Breast epithelium (tissue), 4 donors: Measurements from ENCODE around the gene HCK. TPM values are rescaled to one million over a fixed set of nuclear protein-coding genes. Genes with fewer than 3 reads are reported as not detected.

Source experiments
- DNase-seq, 2 donors: peaks; one replicate each; pipeline ENCODE4 v3.0.0-alpha.2; 2019; ENCODE audit warnings: low spot score in 2 of 2
- H3K27ac ChIP-seq, 2 donors: fragments of 200-600 bp; sonication (generic) in 1 of 2; one replicate each; pipeline ENCODE4 v1.5.1; 2016 to 2019; ENCODE audit warnings: mild to moderate bottlenecking in 1 of 2
- H3K27me3 ChIP-seq, 2 donors: fragments of 200-600 bp; sonication (generic) in 1 of 2; one replicate each; pipeline versions ENCODE4 v1.5.1 to v1.6.0; 2017 to 2019; ENCODE audit warnings: control low read depth in 1 of 2, mild to moderate bottlenecking in 1 of 2
- H3K36me3 ChIP-seq: fragments of 200-600 bp; one replicate; pipeline ENCODE4 v1.5.1; 2019
- H3K4me1 ChIP-seq, 2 donors: fragments of 200-600 bp; sonication (generic); one replicate each; pipeline ENCODE4 v1.5.1; 2016 to 2019; ENCODE audit warnings: control low read depth in 1 of 2
- H3K4me3 ChIP-seq, 3 donors: fragments of 200-600 bp; sonication (generic); 1 replicate in 2 of 3; 2 replicates in 1 of 3; pipeline ENCODE4 v1.5.1; 2016 to 2019; ENCODE audit warnings: mild to moderate bottlenecking in 3 of 3, moderate library complexity in 2 of 3
- H3K9me3 ChIP-seq, 2 donors: fragments of 200-600 bp; sonication (generic) in 1 of 2; one replicate each; pipeline ENCODE4 v1.5.1; 2016 to 2019; ENCODE audit warnings: control low read depth in 1 of 2
- CTCF ChIP-seq, 3 donors: fragments of 450-650 bp; IDR thresholded peaks; one replicate each; pipeline ENCODE4 v1.5.1; 2016 to 2017; ENCODE audit warnings: antibody characterized with exemption in 3 of 3, mild to moderate bottlenecking in 3 of 3, moderate library complexity in 3 of 3
- POLR2A ChIP-seq: fragments of 450-650 bp; IDR thresholded peaks from one replicate; pipeline ENCODE4 v1.6.1; 2016; ENCODE audit warnings: antibody characterized with exemption, mild to moderate bottlenecking, moderate library complexity
- POLR2AphosphoS5 ChIP-seq, 3 donors: sonication (generic); formaldehyde crosslinking; IDR thresholded peaks; one replicate each; pipeline ENCODE4 v1.6.1; 2017; ENCODE audit warnings: antibody characterized with exemption in 3 of 3
- intact Hi-C: fragments of 100-400 bp; cut with DNase I; formaldehyde crosslinking; loops from one replicate; pipeline ENCODE4 v1.15.1; 2023; ENCODE audit warnings: low total_unique reads
- total RNA-seq, 3 donors: library from RNA; depleted of rRNA; stranded (reverse); fragments of >200 nt; gene quantifications; one replicate each; pipeline ENCODE4 v1.1.0, GENCODE V29; 2016

The HCK gene
- total RNA-seq, 3 donors from 2014 or later, result 10.2 to 27.4 (median 16.0) TPM

- TF ChIP-seq POLR2AphosphoS5 (IDR thresholded peaks at IDR 0.05), result no peak
- no peak for TF ChIP-seq POLR2A
- TF ChIP-seq CTCF (IDR thresholded peaks at IDR 0.05), result no peak
- Histone ChIP-seq H3K27ac (no peak overlapping the region), H3K4me3 (peak overlapping the region; percentile 25 to 84 (median 61)), H3K27me3 (peaks cover 0 to 32% of the 10 kb centered on the region in 2 donors), H3K36me3 (no peaks in the 10 kb centered on the region), H3K9me3 (no peaks in the 10 kb centered on the region), H3K4me1 (no peaks in the 10 kb centered on the region)
- intact Hi-C loops, result no loop called here
- no peak for DNase-seq
Measured at GRCh38 chr20:32019563-32020463, 32.2 kb upstream of the HCK start.

GRCh38 chr20:32021091-32021490, 31.0 kb upstream of the HCK start:
- DNase-seq, result no peak
- peaks cover 0 to 32% of the 10 kb centered on the region in 2 donors for H3K27me3 ChIP-seq
- no peaks in the 10 kb centered on the region for H3K4me1 ChIP-seq
- no peaks in the 10 kb centered on the region for H3K9me3 ChIP-seq
- intact Hi-C loops, result no loop called here
- no peak overlapping the region for H3K27ac ChIP-seq
- no peak overlapping the region for H3K4me3 ChIP-seq
- H3K36me3 ChIP-seq, result no peaks in the 10 kb centered on the region
- TF ChIP-seq POLR2AphosphoS5 (IDR thresholded peaks at IDR 0.05) (no peak), POLR2A (no peak), CTCF (IDR thresholded peaks at IDR 0.05) (no peak)

- peaks cover 0 to 21% of the 10 kb centered on the region in 2 donors for H3K27me3 ChIP-seq
- H3K36me3 ChIP-seq, result no peaks in the 10 kb centered on the region
- DNase-seq, result no peak
- intact Hi-C loops, result no loop called here
- no peak overlapping the region for H3K4me3 ChIP-seq
- H3K27ac ChIP-seq, result no peak overlapping the region
- no peak for TF ChIP-seq CTCF (IDR thresholded peaks at IDR 0.05)
- no peak for TF ChIP-seq POLR2AphosphoS5 (IDR thresholded peaks at IDR 0.05)
- no peak for TF ChIP-seq POLR2A
- no peaks in the 10 kb centered on the region for H3K9me3 ChIP-seq
- no peaks in the 10 kb centered on the region for H3K4me1 ChIP-seq
Measured at GRCh38 chr20:32024683-32025295, 27.3 kb upstream of the HCK start.

GRCh38 chr20:32027643-32028042, 24.4 kb upstream of the HCK start:
- Histone ChIP-seq H3K36me3 (no peaks in the 10 kb centered on the region), H3K4me1 (no peaks in the 10 kb centered on the region), H3K27me3 (peaks cover 0 to 9% of the 10 kb centered on the region in 2 donors), H3K27ac (no peak overlapping the region), H3K4me3 (no peak overlapping the region), H3K9me3 (no peaks in the 10 kb centered on the region)
- no peak for TF ChIP-seq POLR2A
- TF ChIP-seq CTCF (IDR thresholded peaks at IDR 0.05), result no peak
- TF ChIP-seq POLR2AphosphoS5 (IDR thresholded peaks at IDR 0.05), result no peak
- no peak for DNase-seq
- intact Hi-C loops, result no loop called here
